OCI-LY7 (cell line): ENCODE results near the gene JAZF1. TPM values are rescaled to one million over a fixed set of nuclear protein-coding genes. Genes with fewer than 3 reads are reported as not detected.

ENCODE experiments used
- BruUV-seq: library from RNA; stranded (reverse); fragments of 400-500 nt; replicated peaks from 2 replicates; lab custom pipeline; 2021; lab: Mats Ljungman, UMichigan
- CTCF ChIA-PET: fragments of 300-600 bp; sonication (Branson Sonifier 250); formaldehyde crosslinking; loops from one replicate; lab custom pipeline; 2022; ENCODE audit warnings: antibody characterized with exemption; ENCODE audit not compliant: unreplicated experiment; lab: Charles Lee
- POLR2A ChIA-PET: fragments of 300-600 bp; sonication (Branson Sonifier 250); formaldehyde crosslinking; loops from one replicate; lab custom pipeline; 2022; ENCODE audit warnings: antibody characterized with exemption; lab: Charles Lee
- DNase-seq: peaks from one replicate; pipeline ENCODE4 v3.0.0-alpha.2; 2015; ENCODE audit warnings: low spot score
- H2AFZ ChIP-seq: fragments of 200-600 bp; sonication (generic), shearing (Covaris generic); 2 replicates; pipeline ENCODE4 v1.6.1; 2014; ENCODE audit warnings: mild to moderate bottlenecking, antibody characterized with exemption, low read length, moderate library complexity
- H3K27ac ChIP-seq: fragments of 200-600 bp; sonication (generic); 2 replicates; pipeline ENCODE4 v1.5.1; 2014; ENCODE audit warnings: mixed run types, low read depth, mild to moderate bottlenecking, moderate library complexity, low read length, inconsistent platforms; ENCODE audit not compliant: poor library complexity, severe bottlenecking
- H3K36me3 ChIP-seq: fragments of 200-600 bp; sonication (generic); 2 replicates; pipeline ENCODE4 v1.6.1; 2014; ENCODE audit warnings: mild to moderate bottlenecking, antibody characterized with exemption, low read length, moderate library complexity, mixed read lengths; ENCODE audit not compliant: insufficient read depth
- H3K4me1 ChIP-seq: fragments of 200-600 bp; sonication (generic); 2 replicates; pipeline ENCODE4 v1.5.1; 2014; ENCODE audit warnings: mild to moderate bottlenecking, low read length; ENCODE audit not compliant: insufficient read depth, poor library complexity, severe bottlenecking
- H3K4me2 ChIP-seq: fragments of 200-600 bp; sonication (generic); 2 replicates; pipeline ENCODE4 v1.6.1; 2014; ENCODE audit warnings: mild to moderate bottlenecking, low read length
- H3K4me3 ChIP-seq: fragments of 200-600 bp; sonication (generic); 2 replicates; pipeline ENCODE4 v1.5.1; 2014; ENCODE audit warnings: mild to moderate bottlenecking, low read depth, low read length; ENCODE audit not compliant: poor library complexity, severe bottlenecking
- H3K79me2 ChIP-seq: fragments of 200-600 bp; sonication (generic); 2 replicates; pipeline ENCODE4 v1.6.1; 2016; ENCODE audit warnings: low read depth, mild to moderate bottlenecking, low read length, moderate library complexity, mixed read lengths; ENCODE audit not compliant: insufficient read depth
- H3K9me2 ChIP-seq: fragments of 200-600 bp; sonication (generic); 2 replicates; pipeline ENCODE4 v1.6.1; 2016; ENCODE audit warnings: mild to moderate bottlenecking, low read length, mixed read lengths; ENCODE audit not compliant: insufficient read depth
- H3K9me3 ChIP-seq: fragments of 200-600 bp; sonication (generic); 2 replicates; pipeline ENCODE4 v1.6.1; 2014; ENCODE audit warnings: mild to moderate bottlenecking, mixed run types, low read length, mixed read lengths
- H4K20me1 ChIP-seq: fragments of 200-600 bp; sonication (generic); 2 replicates; pipeline ENCODE4 v1.6.1; 2014; ENCODE audit warnings: mild to moderate bottlenecking, antibody characterized with exemption, low read length, moderate library complexity, mixed read lengths; ENCODE audit not compliant: insufficient read depth
- EZH2phosphoT487 ChIP-seq: fragments of 200-600 bp; sonication (generic); IDR thresholded peaks from 2 replicates; pipeline ENCODE4 v1.6.1; 2018; ENCODE audit warnings: low read depth, borderline replicate concordance, mild to moderate bottlenecking, mixed run types, antibody characterized with exemption, low read length, moderate library complexity, mixed read lengths
- intact Hi-C: fragments of 100-400 bp; cut with micrococcal nuclease; formaldehyde crosslinking; loops from one replicate; pipeline ENCODE4 v1.10.0; 2022; ENCODE audit not compliant: unreplicated experiment
- total RNA-seq, 2 experiments: library from RNA; depleted of rRNA in 1 of 2; stranded (reverse); fragments of >200 nt in 1 of 2; shearing (Covaris generic) in 1 of 2; gene quantifications; 2 replicates each; pipeline ENCODE4 v1.2.3, GENCODE V29; 2014 to 2022
- TF ChIP-seq, protein P1 (sequence below): fragments of 200-600 bp; sonication (generic); conservative IDR thresholded peaks from 2 replicates; pipeline ENCODE4 v1.5.1; 2014; ENCODE audit warnings: mild to moderate bottlenecking, antibody characterized with exemption, low read length, moderate library complexity, mixed read lengths

The JAZF1 gene
- total RNA-seq, 2 experiments from 2014 or later, result 6.3 to 25.0 TPM

DNA sequence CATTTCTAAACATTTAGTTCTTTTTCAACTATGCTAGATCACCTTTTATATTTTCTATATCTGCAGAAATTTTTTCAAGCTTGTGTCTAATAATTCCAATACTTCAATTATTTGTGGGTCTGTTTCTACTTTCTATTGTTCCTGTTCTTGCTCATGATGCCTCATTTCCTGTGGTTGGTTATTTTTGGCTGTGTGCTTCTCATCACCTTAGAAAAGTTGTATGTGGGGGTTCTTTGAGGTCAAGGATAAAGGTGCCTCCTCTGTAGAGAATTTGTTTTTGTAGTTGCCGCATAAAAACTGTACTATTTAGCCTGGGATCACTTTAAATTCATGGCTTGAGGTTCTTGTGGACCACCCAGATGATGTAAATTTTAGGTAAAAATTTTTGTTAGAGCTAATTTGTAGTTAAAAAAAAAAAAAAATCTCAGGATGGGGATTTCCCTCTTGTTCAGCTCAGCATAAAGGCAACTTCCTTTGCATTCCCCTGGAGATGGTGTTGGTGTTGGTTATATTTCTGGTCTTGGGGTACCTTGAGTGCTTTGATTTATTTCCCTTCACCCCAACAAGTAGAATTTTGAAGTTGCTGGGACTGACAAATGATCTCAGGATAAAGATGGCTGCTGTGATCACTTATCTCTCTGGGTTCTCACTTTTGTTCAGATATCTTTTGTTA lies 27.0 kb upstream of the JAZF1 start:
- TF ChIP-seq, protein P1, sequence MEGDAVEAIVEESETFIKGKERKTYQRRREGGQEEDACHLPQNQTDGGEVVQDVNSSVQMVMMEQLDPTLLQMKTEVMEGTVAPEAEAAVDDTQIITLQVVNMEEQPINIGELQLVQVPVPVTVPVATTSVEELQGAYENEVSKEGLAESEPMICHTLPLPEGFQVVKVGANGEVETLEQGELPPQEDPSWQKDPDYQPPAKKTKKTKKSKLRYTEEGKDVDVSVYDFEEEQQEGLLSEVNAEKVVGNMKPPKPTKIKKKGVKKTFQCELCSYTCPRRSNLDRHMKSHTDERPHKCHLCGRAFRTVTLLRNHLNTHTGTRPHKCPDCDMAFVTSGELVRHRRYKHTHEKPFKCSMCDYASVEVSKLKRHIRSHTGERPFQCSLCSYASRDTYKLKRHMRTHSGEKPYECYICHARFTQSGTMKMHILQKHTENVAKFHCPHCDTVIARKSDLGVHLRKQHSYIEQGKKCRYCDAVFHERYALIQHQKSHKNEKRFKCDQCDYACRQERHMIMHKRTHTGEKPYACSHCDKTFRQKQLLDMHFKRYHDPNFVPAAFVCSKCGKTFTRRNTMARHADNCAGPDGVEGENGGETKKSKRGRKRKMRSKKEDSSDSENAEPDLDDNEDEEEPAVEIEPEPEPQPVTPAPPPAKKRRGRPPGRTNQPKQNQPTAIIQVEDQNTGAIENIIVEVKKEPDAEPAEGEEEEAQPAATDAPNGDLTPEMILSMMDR, result no peak
- TF ChIP-seq EZH2phosphoT487, result no peak
- ChIA-PET POLR2A (interaction anchor here (0.7 to 2.9 kb wide), 7 partner anchors 13 to 82 kb away, joined by 3 to 19 read pairs (median 4); no protein-coding TSS in a partner anchor), CTCF (no interaction called here)
- H3K27ac ChIP-seq, result peak overlapping the region; percentile 11
- peak overlapping the region; percentile 14 for H3K4me3 ChIP-seq
- intact Hi-C loops, result no loop called here
- no peaks in the 10 kb centered on the region for H3K36me3 ChIP-seq
- H3K9me2 ChIP-seq, result no peaks in the 10 kb centered on the region
- no peaks in the 10 kb centered on the region for H4K20me1 ChIP-seq
- peak overlapping the region; percentile 57 for H3K4me2 ChIP-seq
- H3K9me3 ChIP-seq, result peaks cover 4% of the 10 kb centered on the region; the same call in 1 of the 2 replicates
- no TSS peak for BruUV-seq
- peak overlapping the region; percentile 35; the same call in 1 of the 2 replicates for H2AFZ ChIP-seq
- H3K4me1 ChIP-seq, result peaks cover 20% of the 10 kb centered on the region
- peak; percentile 39 for DNase-seq
- no peaks in the 10 kb centered on the region for H3K79me2 ChIP-seq

DNA sequence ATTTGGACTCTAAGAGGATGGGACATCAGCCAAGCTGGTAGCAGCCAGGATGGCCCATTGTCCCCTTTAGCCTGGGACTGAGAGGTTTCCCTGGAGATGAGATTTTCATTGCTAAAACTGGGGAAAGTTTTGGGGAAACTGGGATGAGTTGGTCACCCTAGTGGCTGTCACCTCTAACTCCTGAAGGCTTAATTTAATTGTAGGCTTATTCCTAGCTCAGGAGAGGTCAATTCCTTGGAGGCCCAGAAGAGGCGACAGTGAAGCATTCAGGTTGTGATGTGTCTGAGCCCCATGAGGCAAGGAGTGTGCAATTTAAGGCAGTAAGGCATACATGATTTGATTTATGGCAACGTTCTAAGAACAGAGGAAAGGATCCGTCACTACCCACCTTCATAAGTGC lies 24.9 kb upstream of the JAZF1 start:
- ChIA-PET POLR2A (interaction anchor here (0.5 kb wide), 1 partner anchor 773 kb away, joined by 5 read pairs; no protein-coding TSS in a partner anchor), CTCF (no interaction called here)
- Histone ChIP-seq H3K4me1 (peaks cover 28% of the 10 kb centered on the region), H3K4me3 (no peak overlapping the region), H3K36me3 (no peaks in the 10 kb centered on the region), H3K9me3 (peaks cover 4% of the 10 kb centered on the region; the same call in 1 of the 2 replicates), H3K4me2 (no peak overlapping the region), H3K27ac (no peak overlapping the region), H3K79me2 (no peaks in the 10 kb centered on the region), H2AFZ (no peak overlapping the region), H4K20me1 (no peaks in the 10 kb centered on the region), H3K9me2 (no peaks in the 10 kb centered on the region)
- DNase-seq, result no peak
- intact Hi-C loops, result no loop called here
- TF ChIP-seq EZH2phosphoT487, result no peak
- no TSS peak for BruUV-seq

DNA sequence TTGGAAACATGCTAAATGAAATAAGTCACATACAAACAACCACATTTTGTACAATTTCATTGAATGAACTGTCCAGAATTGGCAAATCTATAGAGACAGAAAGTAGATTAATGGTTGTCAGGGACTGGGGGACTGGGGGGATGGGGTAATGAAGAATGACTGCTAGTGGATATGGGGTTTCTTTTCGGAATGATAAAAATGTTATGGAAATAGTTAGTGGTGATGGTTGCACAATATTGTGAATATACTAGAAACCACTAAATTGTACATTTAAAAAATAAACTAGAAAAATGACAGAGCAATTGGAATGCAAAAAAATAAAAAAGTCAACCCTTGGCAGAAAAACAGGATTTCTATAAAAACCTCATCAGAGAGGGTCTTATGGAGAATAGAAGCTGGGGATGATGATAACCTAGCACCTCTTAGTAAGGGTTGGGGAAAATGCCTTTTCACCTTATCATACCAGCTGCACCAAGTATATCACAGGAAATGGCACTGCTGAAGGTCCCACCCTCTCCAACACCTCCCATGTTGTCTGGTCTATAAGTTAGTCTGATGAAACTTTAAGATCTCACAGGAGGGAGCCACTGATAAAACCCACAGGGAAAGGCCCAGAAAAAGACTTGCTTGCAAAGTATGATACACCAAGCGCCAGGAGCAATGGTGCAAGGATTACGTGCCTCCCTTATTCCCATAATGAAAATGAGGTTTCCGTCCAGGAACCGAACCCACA lies 23.1 kb upstream of the JAZF1 start:
- Histone ChIP-seq H3K36me3 (no peaks in the 10 kb centered on the region), H3K4me1 (peaks cover 36% of the 10 kb centered on the region), H4K20me1 (no peaks in the 10 kb centered on the region), H3K9me2 (no peaks in the 10 kb centered on the region), H3K79me2 (no peaks in the 10 kb centered on the region), H3K4me3 (no peak overlapping the region), H3K9me3 (peaks cover 4% of the 10 kb centered on the region; the same call in 1 of the 2 replicates), H3K4me2 (no peak overlapping the region), H2AFZ (no peak overlapping the region), H3K27ac (no peak overlapping the region)
- ChIA-PET POLR2A (no interaction called here), CTCF (interaction anchor here (0.6 kb wide), 1 partner anchor 58 kb away, joined by 3 read pairs; no protein-coding TSS in a partner anchor)
- no TSS peak for BruUV-seq
- TF ChIP-seq, protein P1, result no peak
- no peak for TF ChIP-seq EZH2phosphoT487
- no peak for DNase-seq
- intact Hi-C loops, result no loop called here
